Glomerular visceral epithelial cell (primary cell): Measurements from ENCODE around the gene TANGO2.

Experiments used
- DNase-seq: peaks from one replicate; pipeline ENCODE4 v3.0.0-alpha.2; 2016; ENCODE audit errors: extremely low spot score

The TANGO2 gene

DNA sequence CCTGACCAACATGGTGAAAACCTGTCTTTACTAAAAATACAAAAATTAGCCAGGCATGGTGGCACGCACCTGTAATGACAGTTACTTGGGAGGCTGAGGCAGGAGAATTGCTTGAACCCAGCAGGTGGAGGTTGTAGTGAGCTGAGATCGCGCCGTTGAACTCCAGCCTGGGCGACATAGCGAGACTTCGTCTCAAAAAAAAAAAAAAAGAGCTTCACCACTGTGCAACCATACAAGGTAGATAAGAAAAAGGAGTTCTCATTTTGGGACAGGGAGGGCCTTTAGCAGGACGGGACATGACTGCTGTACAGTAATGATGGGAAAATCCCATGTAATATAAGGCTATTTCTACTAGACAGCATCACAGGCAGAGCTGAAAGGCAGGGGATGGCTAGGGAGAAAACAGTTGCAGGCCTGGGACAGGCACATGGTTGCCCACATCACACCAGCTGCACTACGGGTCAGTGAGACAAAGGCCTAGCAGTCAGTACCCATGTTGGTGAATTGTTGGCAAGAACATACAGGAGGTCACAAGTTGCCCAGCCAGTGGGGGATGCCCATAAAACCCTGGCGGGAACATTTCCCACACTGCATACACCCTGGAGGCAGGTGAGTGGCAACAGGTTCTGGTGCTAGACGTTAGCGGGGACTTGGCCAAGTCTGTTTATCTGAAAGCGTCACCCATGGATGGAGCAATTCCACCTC, 5.4 kb downstream of the TANGO2 start:
- no peak for DNase-seq

- no peak for DNase-seq
Measured at GRCh38 chr22:20026996-20027601, 6.2 kb downstream of the TANGO2 start.

GRCh38 chr22:20027966-20028854, 7.3 kb downstream of the TANGO2 start:
- DNase-seq: peak; percentile 25

DNA sequence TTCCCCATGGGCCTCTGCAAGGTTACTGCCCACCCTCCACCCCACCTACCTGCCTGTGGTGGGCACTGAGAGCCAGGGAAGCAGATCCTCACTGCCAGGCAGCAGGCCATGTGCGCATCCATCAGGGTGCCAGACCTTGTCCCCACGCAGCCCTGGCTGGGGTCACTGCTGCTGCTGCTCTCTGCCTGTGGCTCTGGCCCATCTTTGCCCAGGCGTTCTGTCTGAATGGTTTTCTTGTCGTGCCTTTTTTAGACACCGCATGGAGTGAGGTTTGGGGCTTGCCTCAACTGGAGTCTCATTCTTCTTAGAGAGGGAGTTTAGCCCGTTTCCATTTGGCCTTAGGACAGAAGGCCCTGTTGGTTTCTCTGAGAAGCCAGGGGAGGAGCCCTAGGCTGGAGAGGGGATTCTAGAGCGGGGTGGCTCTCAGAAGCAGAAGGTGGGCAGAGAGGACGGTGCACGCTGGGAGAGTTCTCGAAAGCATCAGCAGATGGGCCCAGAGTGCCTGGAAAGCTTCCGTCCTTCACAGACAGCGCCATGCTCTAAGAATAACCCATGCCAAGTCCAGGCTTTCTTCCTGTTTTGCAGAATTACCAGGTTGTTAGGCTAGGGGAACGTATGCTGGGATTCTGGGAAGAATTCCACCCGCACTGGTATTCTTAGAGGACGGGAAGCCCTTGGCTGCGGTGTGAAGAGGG, 8.1 kb downstream of the TANGO2 start:
- no peak for DNase-seq

DNA sequence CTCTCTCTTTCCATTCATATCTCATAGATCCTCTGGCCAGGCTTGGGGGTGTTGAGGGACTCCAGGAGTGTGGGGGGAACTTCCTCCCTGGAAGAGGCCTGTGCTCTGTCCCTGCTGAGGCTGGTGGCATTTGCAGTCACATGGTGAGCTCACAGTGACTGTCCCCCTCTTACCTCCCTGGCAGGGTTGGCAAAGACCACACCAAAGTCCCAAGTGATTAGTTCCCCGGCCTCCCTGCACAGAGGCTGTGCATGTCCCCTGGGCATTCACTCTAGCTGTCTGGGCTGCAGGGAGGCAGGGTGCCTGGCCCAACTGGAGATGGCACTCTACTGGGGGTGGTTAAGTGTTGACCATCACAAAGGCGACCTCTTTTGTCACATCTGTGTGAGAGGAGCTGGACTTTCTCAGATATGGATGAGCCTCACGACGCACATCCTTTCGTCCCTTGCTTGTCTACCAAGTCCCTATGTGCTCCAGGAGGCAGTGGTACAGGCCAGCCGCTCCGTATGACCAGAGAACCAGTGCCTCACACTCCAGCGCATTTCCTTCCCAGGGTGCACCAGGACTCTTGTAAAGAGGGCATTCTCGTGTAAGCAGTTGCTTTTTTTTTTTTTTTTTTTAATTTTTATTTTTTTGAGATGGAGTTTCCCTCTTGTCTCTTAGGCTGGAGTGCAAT, 8.8 kb downstream of the TANGO2 start:
- DNase-seq: no peak

DNA sequence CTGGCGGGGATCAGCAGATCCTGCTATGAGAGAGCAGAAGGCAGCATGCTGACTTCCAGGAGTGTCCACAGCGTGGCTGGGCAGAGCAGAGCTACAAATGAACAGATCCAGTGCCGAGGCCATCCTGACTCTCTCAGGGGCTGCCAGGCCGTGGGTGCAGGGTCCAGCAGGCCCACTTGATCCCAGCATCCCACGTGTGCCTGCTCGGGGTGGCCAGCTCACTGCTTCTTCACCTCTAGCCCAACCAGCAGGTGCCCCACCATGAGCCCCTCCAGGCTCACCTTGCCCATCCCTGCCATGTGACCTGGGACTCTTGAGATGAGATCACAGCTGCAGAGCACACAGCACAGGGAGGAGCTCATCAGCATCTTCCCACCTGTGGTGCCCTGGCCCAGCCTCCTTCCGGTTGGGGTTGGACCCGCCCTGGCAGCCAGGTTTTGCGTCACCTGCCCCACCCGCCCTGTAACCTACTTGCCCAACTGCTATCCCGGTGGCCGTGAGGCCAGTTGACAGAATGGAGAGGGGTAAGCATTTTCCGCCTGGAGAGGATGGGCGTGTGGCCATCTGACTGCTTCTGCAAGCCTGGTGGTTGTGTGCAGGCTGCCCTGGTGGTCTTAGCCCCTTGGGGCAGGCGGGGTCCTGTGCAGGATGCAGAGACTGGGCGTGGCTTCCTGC, 11.0 kb downstream of the TANGO2 start:
- DNase-seq: no peak

DNA sequence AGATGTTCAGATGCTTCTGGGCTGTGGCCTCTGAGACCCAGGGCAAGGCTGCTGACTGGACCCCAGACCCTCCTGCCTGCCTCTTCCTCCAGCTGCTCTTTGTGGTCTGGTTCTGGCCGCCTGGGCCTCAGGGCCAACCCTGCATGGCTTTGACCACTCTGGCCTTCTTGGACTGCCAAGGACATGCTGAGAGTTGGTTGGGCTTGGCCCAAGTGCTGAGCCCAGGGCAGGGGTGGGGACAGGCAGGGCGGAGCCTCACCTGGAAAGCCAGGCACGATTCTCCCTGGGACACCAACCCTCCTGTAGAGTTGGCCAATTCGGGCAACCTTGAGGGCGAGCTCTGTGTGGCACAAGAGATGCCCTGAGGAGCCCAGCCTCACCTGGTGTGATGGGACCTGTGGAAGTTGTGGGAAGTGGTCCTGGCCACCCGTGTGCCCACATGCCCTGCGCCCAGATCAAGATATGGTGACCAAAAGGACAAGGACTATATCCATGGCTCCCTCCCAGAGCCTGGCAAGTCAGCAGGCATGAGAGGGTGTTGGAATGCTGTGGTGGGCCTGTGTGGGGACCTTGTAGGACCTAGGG, 11.6 kb downstream of the TANGO2 start:
- no peak for DNase-seq

- no peak for DNase-seq
Measured at GRCh38 chr22:20033045-20033706, 12.3 kb downstream of the TANGO2 start.

DNA sequence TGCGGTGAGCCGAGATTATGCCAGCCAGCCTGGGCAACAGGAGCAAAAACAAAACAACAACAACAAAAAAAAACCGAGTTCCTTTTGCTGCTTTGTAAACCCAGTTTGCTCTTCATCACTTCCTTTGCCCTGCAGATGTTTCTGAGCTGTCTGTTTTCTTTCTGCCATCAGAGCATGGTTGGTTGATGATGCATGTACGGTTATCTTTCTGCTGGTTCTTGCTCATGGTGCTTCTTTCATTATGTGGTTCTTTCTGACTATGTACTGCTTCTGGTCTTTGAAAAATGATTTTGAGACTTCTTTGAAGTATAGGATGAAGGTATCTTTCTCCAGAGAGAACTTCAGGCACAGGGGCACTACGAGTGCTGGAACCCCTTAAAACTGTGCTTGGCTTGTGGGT, 13.2 kb downstream of the TANGO2 start:
- no peak for DNase-seq

DNA sequence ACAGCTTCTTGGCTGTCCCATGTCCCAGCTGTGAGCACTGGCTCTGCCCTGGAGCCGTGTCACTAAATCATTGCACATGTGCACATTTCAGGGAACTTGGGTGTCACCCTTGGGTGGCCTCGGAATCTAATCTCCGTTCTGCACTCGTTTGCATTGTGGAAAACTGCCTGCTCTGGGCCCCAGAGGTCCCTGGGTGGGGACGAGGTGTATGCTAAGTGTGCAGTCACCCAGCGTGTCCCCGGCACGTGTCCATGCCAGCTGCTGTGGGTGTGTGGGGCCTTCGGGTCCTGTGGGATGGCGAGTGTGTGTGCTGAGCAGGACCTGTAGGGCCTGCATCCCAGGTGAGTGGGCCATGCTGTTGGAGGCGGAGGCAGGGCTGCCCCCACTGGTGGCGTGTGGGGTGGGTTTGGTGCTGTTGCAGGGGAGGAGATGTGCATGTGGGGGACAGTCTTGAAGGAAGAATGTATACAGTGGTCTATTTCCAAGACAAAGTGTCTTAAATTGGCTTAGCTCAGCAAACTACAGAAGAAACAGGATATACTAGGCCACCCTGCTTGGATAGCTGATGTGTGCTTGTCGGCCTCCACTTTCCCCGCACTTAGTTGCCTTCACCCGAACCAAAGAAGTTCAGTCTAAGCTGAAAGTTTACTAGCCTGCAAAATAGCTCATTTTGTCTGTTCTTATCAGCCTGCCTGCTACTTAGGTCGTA, 14.6 kb downstream of the TANGO2 start:
- DNase-seq: no peak

DNA sequence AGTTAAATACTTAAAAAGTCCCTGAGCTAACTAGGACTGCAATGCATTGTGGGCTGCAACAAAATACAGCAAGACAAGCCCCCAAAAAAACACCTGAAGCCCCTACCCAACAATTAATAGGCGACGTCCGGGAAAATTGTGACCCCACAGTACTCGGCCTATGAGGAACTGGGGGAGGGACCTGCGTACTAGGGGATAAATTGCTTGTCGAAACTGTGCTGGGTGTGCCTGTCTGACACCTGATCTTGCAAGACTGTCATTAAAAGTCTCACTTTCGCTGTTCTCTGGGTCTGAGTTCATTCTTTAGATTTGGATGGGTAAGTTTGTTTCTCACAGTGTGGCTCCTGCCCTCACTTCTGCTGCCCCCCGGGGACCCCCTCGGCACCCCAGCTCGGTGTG, 15.2 kb downstream of the TANGO2 start:
- DNase-seq: no peak

DNA sequence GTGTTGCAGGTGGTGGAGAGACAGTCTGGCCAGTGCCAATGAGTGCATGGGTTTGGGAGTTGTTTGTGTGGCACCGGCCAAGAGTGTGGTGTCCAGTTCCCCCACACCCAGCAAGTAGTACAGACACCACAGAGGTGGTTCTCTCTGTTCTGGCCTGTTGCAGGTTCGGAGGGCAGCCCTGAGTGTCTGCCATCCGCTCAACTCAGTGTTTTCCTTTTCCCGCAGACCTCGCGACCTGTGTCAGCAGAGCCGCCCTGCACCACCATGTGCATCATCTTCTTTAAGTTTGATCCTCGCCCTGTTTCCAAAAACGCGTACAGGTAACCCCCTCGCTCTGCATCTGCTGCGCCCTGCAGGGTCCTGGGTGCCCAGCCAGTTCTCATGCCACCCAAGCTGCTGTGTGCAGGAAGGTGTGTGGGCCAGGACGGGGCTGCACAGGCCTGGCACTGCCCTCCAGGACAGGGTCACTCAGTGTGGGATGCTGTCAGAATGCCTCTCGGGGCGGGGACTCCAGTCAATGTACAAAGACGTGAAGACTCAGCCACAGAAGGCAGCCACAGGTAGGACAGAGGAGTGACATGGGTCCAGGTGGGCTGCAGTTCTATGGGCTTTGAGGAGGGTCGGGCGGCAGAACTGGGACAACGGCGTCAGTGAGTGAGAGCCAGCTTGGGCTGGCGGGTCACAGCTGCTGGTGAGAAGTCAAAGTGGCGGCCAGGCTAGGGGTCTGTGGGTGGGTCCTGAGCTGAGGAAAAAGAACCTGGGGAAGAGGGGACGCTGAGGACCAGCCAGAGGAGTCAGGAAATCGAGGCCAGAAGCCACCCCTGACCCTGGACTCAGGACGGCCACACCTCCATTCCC, 15.9 kb downstream of the TANGO2 start:
- no peak for DNase-seq

- no peak for DNase-seq
Measured at GRCh38 chr22:20037419-20037818, 16.5 kb downstream of the TANGO2 start.

GRCh38 chr22:20038574-20038973, 17.7 kb downstream of the TANGO2 start:
- no peak for DNase-seq

GRCh38 chr22:20039683-20040325, 18.9 kb downstream of the TANGO2 start:
- DNase-seq: no peak

GRCh38 chr22:20040327-20041200, 19.7 kb downstream of the TANGO2 start:
- DNase-seq: no peak
